Measurements from ENCODE around the gene WNK2. TPM values are rescaled to one million over a fixed set of nuclear protein-coding genes. Genes with fewer than 3 reads are reported as not detected.

Gene WNK2
- total RNA-seq, 1 experiment from 2014 or later: 69.4 TPM

GRCh38 chr9:93319992-93320500 lies 136.1 kb downstream of the WNK2 start:
- H3K18ac ChIP-seq (ENCODE audit: insufficient read length, low read depth, low read length): no peak overlapping the region
- no peak overlapping the region for H2BK15ac ChIP-seq (ENCODE audit: low read depth, low read length)
- H3K9ac ChIP-seq (ENCODE audit: extremely low read depth, insufficient read length, low read length): no peak overlapping the region

More at GRCh38 chr9:93319992-93320500, 136.1 kb downstream of the WNK2 start:
- H3K36me3 Mint-ChIP-seq (ENCODE audit: insufficient read depth in 1 of 3, low read depth in 3 of 3): peaks cover 3 to 49% (median 3%) of the 10 kb centered on the region in 3 experiments; a peak in 6 of 7 replicates
- no peak overlapping the region; a peak in 1 of 7 replicates for H3K27ac Mint-ChIP-seq
- Histone ChIP-seq H2BK120ac (ENCODE audit: low read depth, low read length, poor library complexity, severe bottlenecking) (no peak overlapping the region), H3K9me3 (ENCODE audit: control insufficient read depth, low read depth, low read length) (no peaks in the 10 kb centered on the region), H4K20me1 (ENCODE audit: control insufficient read depth, insufficient read depth, insufficient read length) (no peaks in the 10 kb centered on the region), H3K4ac (ENCODE audit: low read depth, low read length) (no peak overlapping the region), H3K14ac (ENCODE audit: insufficient read depth, low read length) (no peak overlapping the region; the same call in 1 of the 2 replicates), H2AFZ (ENCODE audit: low read length) (no peak overlapping the region), H3K4me1 (ENCODE audit: insufficient read depth, low read length) (no peaks in the 10 kb centered on the region), H3K4me2 (ENCODE audit: insufficient read depth, insufficient read length, low read length) (no peak overlapping the region), H2BK20ac (ENCODE audit: low read depth, low read length, poor library complexity, severe bottlenecking) (no peak overlapping the region), H4K8ac (replicated peaks; ENCODE audit: insufficient read length, low read depth, low read length) (no peak overlapping the region), H3K27me3 (ENCODE audit: insufficient read depth, low read length) (no peaks in the 10 kb centered on the region), H3K79me1 (ENCODE audit: insufficient read depth, low read depth, low read length, poor library complexity, severe bottlenecking) (no peaks in the 10 kb centered on the region), H3K23me2 (ENCODE audit: insufficient read length, low read depth, low read length, poor library complexity, severe bottlenecking) (no peaks in the 10 kb centered on the region), H3K23ac (ENCODE audit: insufficient read length, low read depth, low read length) (no peak overlapping the region), H3K79me2 (ENCODE audit: insufficient read depth, low read length) (no peaks in the 10 kb centered on the region), H3K27ac (ENCODE audit: insufficient read length, low read depth, low read length) (no peak overlapping the region), H3K56ac (ENCODE audit: insufficient read length, low read depth, low read length) (no peak overlapping the region), H3T11ph (ENCODE audit: low read length) (no peak overlapping the region), H2BK5ac (ENCODE audit: insufficient read length, low read length) (no peak overlapping the region), H4K5ac (ENCODE audit: insufficient read length, low read depth, low read length) (no peak overlapping the region), H4K91ac (ENCODE audit: insufficient read length, low read depth, low read length) (no peak overlapping the region), H2BK12ac (ENCODE audit: insufficient read length, low read depth, low read length) (no peak overlapping the region), H2AK5ac (ENCODE audit: insufficient read length, low read length) (no peak overlapping the region)
- TF ChIP-seq CTCF (conservative IDR thresholded peaks at IDR 0.05): no peak
- no peaks in the 10 kb centered on the region; the same call in 1 of the 2 replicates for H3K27me3 Mint-ChIP-seq (ENCODE audit: low read depth)
- H3K9me3 Mint-ChIP-seq: no peaks in the 10 kb centered on the region
- no peak overlapping the region for H3K4me3 Mint-ChIP-seq
- peak; percentile 29 for DNase-seq
- peaks cover 6 to 12% of the 10 kb centered on the region in 2 experiments for H3K4me1 Mint-ChIP-seq
- WGBS (ENCODE audit: extremely low coverage, insufficient read length, low lambda C conversion rate): no CpG with 5 or more reads among the region's 19 CpGs

Data from H9 (cell line).